HCT116 (cell line): ENCODE data around the gene FER. TPM values are rescaled to one million over a fixed set of nuclear protein-coding genes. Genes with fewer than 3 reads are reported as not detected.

Experiments
- ATAC-seq: fragments of 200-7000 bp; cut with Tn5 transposase; 2 replicates; pipeline ENCODE4 v1.9.1; 2020; ENCODE audit warnings: mild to moderate bottlenecking, moderate library complexity
- BruUV-seq: library from RNA; stranded (reverse); fragments of 400-500 nt; replicated peaks from 2 replicates; lab custom pipeline; 2021; lab: Mats Ljungman, UMichigan
- CTCF ChIA-PET: fragments of 300-600 bp; sonication (Branson Sonifier 250); formaldehyde crosslinking; loops from one replicate; lab custom pipeline; 2021; ENCODE audit warnings: antibody characterized with exemption; lab: Charles Lee
- POLR2A ChIA-PET: fragments of 300-600, 350-600 bp; sonication (Branson Sonifier 250); formaldehyde crosslinking; loops from one replicate; lab custom pipeline; 2021; ENCODE audit warnings: antibody characterized with exemption; lab: Charles Lee
- RAD21 ChIA-PET, 2 experiments: fragments of 300-600 bp; sonication (Branson Sonifier 250); formaldehyde crosslinking; loops; one replicate each; lab custom pipeline; 2023; ENCODE audit warnings: low total read pairs in 2 of 2; ENCODE audit not compliant: uncharacterized antibody in 2 of 2, unreplicated experiment in 2 of 2, low non-redundant PET in 1 of 2; lab: Charles Lee
- DNase-seq: peaks from one replicate; pipeline ENCODE4 v3.0.0-alpha.2; 2010; ENCODE audit warnings: low read depth, low spot score
- H2AFZ ChIP-seq: fragments of 200-600 bp; shearing (Covaris generic), sonication (generic); 2 replicates; pipeline ENCODE4 v1.6.1; 2017; ENCODE audit warnings: low read depth, mixed run types, mixed read lengths, antibody characterized with exemption, low read length; ENCODE audit not compliant: poor library complexity, severe bottlenecking
- H3K27ac ChIP-seq: 2 replicates; pipeline ENCODE4 v1.5.1; 2012; ENCODE audit warnings: low read depth, low read length
- H3K27me3 ChIP-seq: fragments of 200-600 bp; sonication (generic); 2 replicates; pipeline ENCODE4 v1.6.1; 2016; ENCODE audit warnings: mixed run types, low read length, mixed read lengths; ENCODE audit not compliant: insufficient read depth
- H3K36me3 ChIP-seq, 2 experiments: fragments of 200-500 bp in 1 of 2; fragments of 200-600 bp in 1 of 2; sonication (Bioruptor generic) in 1 of 2; sonication (generic) in 1 of 2; 2 replicates each; pipeline versions ENCODE4 v1.5.1 to v1.6.1; 2014 to 2016; ENCODE audit warnings: low read length in 2 of 2, inconsistent platforms in 1 of 2, mixed read lengths in 1 of 2, mixed run types in 1 of 2; ENCODE audit not compliant: insufficient read depth in 2 of 2, control insufficient read depth in 1 of 2
- H3K4me1 ChIP-seq, 2 experiments: fragments of 200-600 bp in 1 of 2; sonication (generic) in 1 of 2; 2 replicates each; pipeline versions ENCODE4 v1.5.1 to v1.6.1; 2012 to 2017; ENCODE audit warnings: low read length in 2 of 2, inconsistent platforms in 1 of 2, mild to moderate bottlenecking in 1 of 2, mixed read lengths in 1 of 2, mixed run types in 1 of 2, moderate library complexity in 1 of 2; ENCODE audit not compliant: insufficient read depth in 2 of 2, control insufficient read depth in 1 of 2
- H3K4me2 ChIP-seq: fragments of 200-600 bp; sonication (generic); 2 replicates; pipeline ENCODE4 v1.6.1; 2017; ENCODE audit warnings: mixed run types, low read length, mixed read lengths
- H3K4me3 ChIP-seq, 2 experiments: fragments of 200-600 bp in 1 of 2; sonication (generic) in 1 of 2; replicated peaks in 1 of 2; 2 replicates each; pipeline ENCODE4 v1.5.1; 2011 to 2016; ENCODE audit warnings: low read length in 2 of 2, control low read depth in 1 of 2, low read depth in 1 of 2, mild to moderate bottlenecking in 1 of 2, mixed read lengths in 1 of 2, mixed run types in 1 of 2
- H3K79me2 ChIP-seq: fragments of 200-600 bp; sonication (generic); 2 replicates; pipeline ENCODE4 v1.6.1; 2017; ENCODE audit warnings: mild to moderate bottlenecking, mixed run types, low read length, moderate library complexity, mixed read lengths; ENCODE audit not compliant: insufficient read depth
- H3K9ac ChIP-seq: fragments of 200-600 bp; sonication (generic); 2 replicates; pipeline ENCODE4 v1.6.1; 2016; ENCODE audit warnings: low read length, mixed read lengths
- H3K9me2 ChIP-seq: fragments of 200-600 bp; sonication (generic), shearing (Covaris generic); 2 replicates; pipeline ENCODE4 v1.6.1; 2017; ENCODE audit warnings: mixed run types, mild to moderate bottlenecking, moderate library complexity; ENCODE audit not compliant: insufficient read depth
- H3K9me3 ChIP-seq, 2 experiments: fragments of 200-500 bp in 1 of 2; fragments of 200-600 bp in 1 of 2; sonication (Bioruptor generic) in 1 of 2; sonication (generic) in 1 of 2; 2 replicates each; pipeline ENCODE4 v1.6.1; 2014 to 2017; ENCODE audit warnings: low read length in 2 of 2, mixed read lengths in 2 of 2, inconsistent platforms in 1 of 2, low read depth in 1 of 2, mild to moderate bottlenecking in 1 of 2, mixed run types in 1 of 2, moderate library complexity in 1 of 2; ENCODE audit not compliant: control insufficient read depth in 1 of 2, insufficient read depth in 1 of 2
- H4K20me1 ChIP-seq: fragments of 200-600 bp; sonication (generic), shearing (Covaris generic); 2 replicates; pipeline ENCODE4 v1.6.1; 2017; ENCODE audit warnings: mixed run types, mild to moderate bottlenecking, moderate library complexity; ENCODE audit not compliant: insufficient read depth
- CBX3 ChIP-seq: IDR thresholded peaks from 2 replicates; pipeline ENCODE4 v1.6.1; 2012; ENCODE audit warnings: low read depth
- EZH2 ChIP-seq: fragments of 200-600 bp; sonication (generic); IDR thresholded peaks from 2 replicates; pipeline ENCODE4 v1.6.1; 2017; ENCODE audit warnings: antibody characterized with exemption, mixed run types
- EZH2phosphoT487 ChIP-seq: fragments of 200-600 bp; IDR thresholded peaks from 2 replicates; pipeline ENCODE4 v1.6.1; 2018; ENCODE audit warnings: antibody characterized with exemption, borderline replicate concordance
- JUND ChIP-seq: IDR thresholded peaks from 2 replicates; pipeline ENCODE4 v1.6.1; 2012
- POLR2A ChIP-seq: IDR thresholded peaks from 2 replicates; pipeline ENCODE4 v1.7.0; 2011; ENCODE audit warnings: borderline replicate concordance; ENCODE audit not compliant: insufficient read depth, insufficient read length; ENCODE audit errors: extremely low read depth
- RAD21 ChIP-seq: IDR thresholded peaks from 2 replicates; pipeline ENCODE4 v1.6.1; 2012; ENCODE audit warnings: low read depth, mild to moderate bottlenecking
- REST ChIP-seq: IDR thresholded peaks from 2 replicates; pipeline ENCODE4 v1.6.1; 2012; ENCODE audit warnings: low read depth
- SIN3A ChIP-seq: IDR thresholded peaks from 2 replicates; pipeline ENCODE4 v1.6.1; 2012; ENCODE audit warnings: low read depth
- SP1 ChIP-seq: IDR thresholded peaks from 2 replicates; pipeline ENCODE4 v1.6.1; 2012; ENCODE audit warnings: low read depth
- SRF ChIP-seq: IDR thresholded peaks from 2 replicates; pipeline ENCODE4 v1.6.1; 2012; ENCODE audit warnings: low read depth
- TCF7L2 ChIP-seq: IDR thresholded peaks from 2 replicates; pipeline ENCODE4 v1.7.0; 2011; ENCODE audit warnings: borderline replicate concordance, inconsistent platforms; ENCODE audit not compliant: insufficient read depth, insufficient read length; ENCODE audit errors: extremely low read depth
- YY1 ChIP-seq: IDR thresholded peaks from 2 replicates; pipeline ENCODE4 v1.6.1; 2011; ENCODE audit warnings: low read length, low read depth, moderate library complexity, mild to moderate bottlenecking; ENCODE audit not compliant: insufficient replicate concordance; ENCODE audit errors: extremely low read depth
- ZFX ChIP-seq: fragments of 450-650 bp; IDR thresholded peaks from 2 replicates; pipeline ENCODE4 v1.6.1; 2017
- intact Hi-C: fragments of 100-400 bp; cut with micrococcal nuclease; formaldehyde crosslinking; loops from 2 replicates; pipeline ENCODE4 v1.10.0; 2022
- total RNA-seq: library from RNA; stranded (reverse); gene quantifications from one replicate; pipeline ENCODE4 v1.2.1, GENCODE V29; 2021; ENCODE audit not compliant: unreplicated experiment
- TF ChIP-seq, protein P1 (sequence below): IDR thresholded peaks from 2 replicates; pipeline ENCODE4 v1.6.1; 2012
- TF ChIP-seq, protein P2 (sequence below): IDR thresholded peaks from 2 replicates; pipeline ENCODE4 v1.6.1; 2012
- TF ChIP-seq, protein P3 (sequence below), 3 experiments: fragments of 200-600 bp in 1 of 3; sonication (generic) in 1 of 3; IDR thresholded peaks in 2 of 3; conservative IDR thresholded peaks in 1 of 3; 2 replicates each; pipeline ENCODE4 v1.5.1; 2012 to 2017; ENCODE audit warnings: low read depth in 2 of 3, low read length in 2 of 3, antibody characterized with exemption in 1 of 3, borderline replicate concordance in 1 of 3, control low read depth in 1 of 3, mild to moderate bottlenecking in 1 of 3, mixed read lengths in 1 of 3, mixed run types in 1 of 3, moderate library complexity in 1 of 3; ENCODE audit not compliant: insufficient read depth in 1 of 3

The FER gene
- total RNA-seq, 1 experiment from 2014 or later = 32.0 TPM

GRCh38 chr5:109191153-109191558 is 443.5 kb downstream of the FER start (continued):
- no peak for TF ChIP-seq EZH2phosphoT487

- Histone ChIP-seq H3K4me2 (peak overlapping the region; percentile 69), H4K20me1 (no peaks in the 10 kb centered on the region), H3K27ac (peak overlapping the region; percentile 18; the same call in 1 of the 2 replicates), H3K4me1 (peaks cover 25 to 42% of the 10 kb centered on the region in 2 experiments), H3K36me3 (no peaks in the 10 kb centered on the region), H3K4me3 (no peak overlapping the region), H3K9me2 (no peaks in the 10 kb centered on the region), H3K79me2 (no peaks in the 10 kb centered on the region), H3K27me3 (no peaks in the 10 kb centered on the region), H2AFZ (no peak overlapping the region), H3K9ac (peak overlapping the region; percentile 18; the same call in 1 of the 2 replicates), H3K9me3 (no peaks in the 10 kb centered on the region)
- ATAC-seq = no peak
- no TSS peak for BruUV-seq
- no peak for TF ChIP-seq REST
- no peak for TF ChIP-seq POLR2A
- no peak for TF ChIP-seq SIN3A
- TF ChIP-seq, protein P1, sequence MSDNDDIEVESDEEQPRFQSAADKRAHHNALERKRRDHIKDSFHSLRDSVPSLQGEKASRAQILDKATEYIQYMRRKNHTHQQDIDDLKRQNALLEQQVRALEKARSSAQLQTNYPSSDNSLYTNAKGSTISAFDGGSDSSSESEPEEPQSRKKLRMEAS = no peak
- TF ChIP-seq EZH2 = no peak
- TF ChIP-seq CBX3 = no peak
- TF ChIP-seq ZFX = no peak
- TF ChIP-seq SRF = no peak
- no peak for TF ChIP-seq JUND
- TF ChIP-seq YY1 = no peak
- no peak for TF ChIP-seq RAD21
- TF ChIP-seq, protein P2, sequence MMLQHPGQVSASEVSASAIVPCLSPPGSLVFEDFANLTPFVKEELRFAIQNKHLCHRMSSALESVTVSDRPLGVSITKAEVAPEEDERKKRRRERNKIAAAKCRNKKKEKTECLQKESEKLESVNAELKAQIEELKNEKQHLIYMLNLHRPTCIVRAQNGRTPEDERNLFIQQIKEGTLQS = no peak
- no peak for TF ChIP-seq TCF7L2
- TF ChIP-seq SP1 = no peak
- TF ChIP-seq, protein P3, sequence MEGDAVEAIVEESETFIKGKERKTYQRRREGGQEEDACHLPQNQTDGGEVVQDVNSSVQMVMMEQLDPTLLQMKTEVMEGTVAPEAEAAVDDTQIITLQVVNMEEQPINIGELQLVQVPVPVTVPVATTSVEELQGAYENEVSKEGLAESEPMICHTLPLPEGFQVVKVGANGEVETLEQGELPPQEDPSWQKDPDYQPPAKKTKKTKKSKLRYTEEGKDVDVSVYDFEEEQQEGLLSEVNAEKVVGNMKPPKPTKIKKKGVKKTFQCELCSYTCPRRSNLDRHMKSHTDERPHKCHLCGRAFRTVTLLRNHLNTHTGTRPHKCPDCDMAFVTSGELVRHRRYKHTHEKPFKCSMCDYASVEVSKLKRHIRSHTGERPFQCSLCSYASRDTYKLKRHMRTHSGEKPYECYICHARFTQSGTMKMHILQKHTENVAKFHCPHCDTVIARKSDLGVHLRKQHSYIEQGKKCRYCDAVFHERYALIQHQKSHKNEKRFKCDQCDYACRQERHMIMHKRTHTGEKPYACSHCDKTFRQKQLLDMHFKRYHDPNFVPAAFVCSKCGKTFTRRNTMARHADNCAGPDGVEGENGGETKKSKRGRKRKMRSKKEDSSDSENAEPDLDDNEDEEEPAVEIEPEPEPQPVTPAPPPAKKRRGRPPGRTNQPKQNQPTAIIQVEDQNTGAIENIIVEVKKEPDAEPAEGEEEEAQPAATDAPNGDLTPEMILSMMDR (IDR thresholded peaks at IDR 0.05 in 2 of 3, conservative IDR thresholded peaks at IDR 0.05 in 1 of 3; ENCODE audit: borderline replicate concordance in 1 of 3, insufficient read depth in 1 of 3, low read depth in 2 of 3, low read length in 2 of 3) = no peak
- intact Hi-C loops = no loop called here
- POLR2A ChIA-PET = no interaction called here
- RAD21 ChIA-PET = no interaction called here
- no peak for DNase-seq
- CTCF ChIA-PET = no interaction called here
Observed at GRCh38 chr5:109192027-109192426, 444.3 kb downstream of the FER start.
